ENCODE data around the gene WDR12. TPM values are rescaled to one million over a fixed set of nuclear protein-coding genes. Genes with fewer than 3 reads are reported as not detected.

The WDR12 gene
- total RNA-seq, 1 experiment from 2014 or later, result 140 TPM

DNA sequence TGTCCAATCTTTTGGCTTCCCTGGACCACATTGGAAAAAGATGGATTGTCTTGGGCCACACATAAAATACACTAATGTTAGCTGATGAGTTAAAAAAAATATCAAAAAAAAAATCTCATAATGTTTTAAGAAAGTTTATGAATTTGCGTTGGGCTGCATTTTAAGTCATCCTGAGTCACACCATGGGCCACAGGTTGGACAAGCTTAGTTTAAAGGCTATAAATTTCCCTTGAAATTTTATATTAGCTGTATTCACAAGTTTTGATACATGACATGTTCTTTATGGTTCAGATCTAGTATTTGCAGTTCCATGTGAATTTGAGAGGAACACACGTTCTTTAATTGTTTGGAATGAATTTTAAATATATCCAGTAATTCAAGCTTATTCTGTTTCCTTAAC is 22.5 kb upstream of the WDR12 start:
- Histone ChIP-seq H3K4me2 (ENCODE audit: low read length) (no peak overlapping the region), H3K79me2 (ENCODE audit: insufficient read depth, low read length) (no peaks in the 10 kb centered on the region), H3K36me3 (ENCODE audit: control insufficient read depth in 1 of 2, insufficient read depth in 2 of 2, low read length in 2 of 2) (no peaks in the 10 kb centered on the region), H4K20me1 (ENCODE audit: insufficient read depth) (no peaks in the 10 kb centered on the region), H3K9ac (ENCODE audit: low read length) (no peak overlapping the region), H3K4me3 (replicated peaks in 1 of 2; ENCODE audit: low read depth in 1 of 2, low read length in 2 of 2) (no peak overlapping the region), H3K27me3 (ENCODE audit: insufficient read depth, low read length) (no peaks in the 10 kb centered on the region), H3K27ac (ENCODE audit: low read depth, low read length) (no peak overlapping the region), H3K9me3 (ENCODE audit: control insufficient read depth in 1 of 2, insufficient read depth in 1 of 2, low read depth in 1 of 2, low read length in 2 of 2) (no peaks in the 10 kb centered on the region), H2AFZ (ENCODE audit: low read depth, low read length, poor library complexity, severe bottlenecking) (no peak overlapping the region), H3K4me1 (ENCODE audit: control insufficient read depth in 1 of 2, insufficient read depth in 2 of 2, low read length in 2 of 2) (peaks cover 0 to 3% of the 10 kb centered on the region in 2 experiments; a peak in 2 of 4 replicates), H3K9me2 (ENCODE audit: insufficient read depth) (no peaks in the 10 kb centered on the region)
- intact Hi-C loops (cut with micrococcal nuclease), result no loop called here
- ChIA-PET CTCF (no interaction called here), RAD21 (ENCODE audit: low non-redundant PET in 1 of 2, low total read pairs in 2 of 2, uncharacterized antibody in 2 of 2, unreplicated experiment in 2 of 2) (no interaction called here), POLR2A (no interaction called here)
- TF ChIP-seq CEBPB (IDR thresholded peaks at IDR 0.05; ENCODE audit: low read depth) (no peak), JUND (IDR thresholded peaks at IDR 0.05) (no peak)
- no peak for DNase-seq (ENCODE audit: low read depth, low spot score)
- BruUV-seq (replicated peaks), result no TSS peak
- no peak for ATAC-seq

DNA sequence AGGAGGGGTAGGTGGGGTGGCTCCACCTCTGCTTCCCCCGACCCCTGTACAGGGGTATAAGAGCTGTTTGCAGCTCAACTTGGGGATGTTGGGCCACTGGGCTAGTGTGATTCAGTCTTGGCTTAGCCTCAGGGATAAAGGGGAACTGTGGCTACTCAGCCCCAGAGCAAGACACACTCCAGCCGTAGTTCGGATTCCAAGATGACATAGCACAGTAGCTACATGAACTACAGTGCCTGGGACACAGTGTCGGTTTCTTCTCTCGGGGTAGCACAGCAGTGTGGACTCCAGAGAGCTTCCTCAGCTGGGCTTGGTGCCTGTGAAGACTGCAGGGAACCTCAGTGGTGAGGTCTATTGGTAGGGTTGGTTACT is 21.7 kb upstream of the WDR12 start:
- intact Hi-C loops (cut with micrococcal nuclease), result no loop called here
- no peaks in the 10 kb centered on the region for H3K79me2 ChIP-seq (ENCODE audit: insufficient read depth, low read length)
- ChIA-PET CTCF (no interaction called here), POLR2A (no interaction called here), RAD21 (ENCODE audit: low non-redundant PET in 1 of 2, low total read pairs in 2 of 2, uncharacterized antibody in 2 of 2, unreplicated experiment in 2 of 2) (no interaction called here)
- DNase-seq (ENCODE audit: low read depth, low spot score) (no peak), ATAC-seq (no peak)
- no peak overlapping the region for H3K4me3 ChIP-seq (replicated peaks in 1 of 2; ENCODE audit: low read depth in 1 of 2, low read length in 2 of 2)
- H3K27me3 ChIP-seq (ENCODE audit: insufficient read depth, low read length), result no peaks in the 10 kb centered on the region
- H3K9ac ChIP-seq (ENCODE audit: low read length), result no peak overlapping the region
- H3K4me2 ChIP-seq (ENCODE audit: low read length), result no peak overlapping the region
- H3K9me3 ChIP-seq (ENCODE audit: control insufficient read depth in 1 of 2, insufficient read depth in 1 of 2, low read depth in 1 of 2, low read length in 2 of 2), result no peaks in the 10 kb centered on the region
- no TSS peak for BruUV-seq (replicated peaks)
- no peaks in the 10 kb centered on the region for H3K9me2 ChIP-seq (ENCODE audit: insufficient read depth)
- no peaks in the 10 kb centered on the region for H4K20me1 ChIP-seq (ENCODE audit: insufficient read depth)
- H3K36me3 ChIP-seq (ENCODE audit: control insufficient read depth in 1 of 2, insufficient read depth in 2 of 2, low read length in 2 of 2), result no peaks in the 10 kb centered on the region
- H3K4me1 ChIP-seq (ENCODE audit: control insufficient read depth in 1 of 2, insufficient read depth in 2 of 2, low read length in 2 of 2), result peaks cover 0 to 3% of the 10 kb centered on the region in 2 experiments; a peak in 2 of 4 replicates
- no peak overlapping the region for H3K27ac ChIP-seq (ENCODE audit: low read depth, low read length)
- H2AFZ ChIP-seq (ENCODE audit: low read depth, low read length, poor library complexity, severe bottlenecking), result no peak overlapping the region
- TF ChIP-seq YY1 (IDR thresholded peaks at IDR 0.05; ENCODE audit: extremely low read depth, insufficient replicate concordance, low read depth, low read length) (no peak), SIN3A (IDR thresholded peaks at IDR 0.05; ENCODE audit: low read depth) (no peak), EZH2 (IDR thresholded peaks at IDR 0.05) (no peak), POLR2AphosphoS5 (IDR thresholded peaks at IDR 0.05; ENCODE audit: low read depth, low read length) (no peak), RAD21 (IDR thresholded peaks at IDR 0.05; ENCODE audit: low read depth) (no peak), EGR1 (IDR thresholded peaks at IDR 0.05; ENCODE audit: low read depth) (no peak), POLR2A (IDR thresholded peaks at IDR 0.05; ENCODE audit: borderline replicate concordance, extremely low read depth, insufficient read depth, insufficient read length) (no peak), ZNF274 (IDR thresholded peaks at IDR 0.05; ENCODE audit: low read depth, low read length) (no peak), FOSL1 (IDR thresholded peaks at IDR 0.05; ENCODE audit: low read depth) (no peak), ZFX (IDR thresholded peaks at IDR 0.05) (no peak)
- TF ChIP-seq, protein P1, sequence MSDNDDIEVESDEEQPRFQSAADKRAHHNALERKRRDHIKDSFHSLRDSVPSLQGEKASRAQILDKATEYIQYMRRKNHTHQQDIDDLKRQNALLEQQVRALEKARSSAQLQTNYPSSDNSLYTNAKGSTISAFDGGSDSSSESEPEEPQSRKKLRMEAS (IDR thresholded peaks at IDR 0.05), result no peak
- TF ChIP-seq, protein P2, sequence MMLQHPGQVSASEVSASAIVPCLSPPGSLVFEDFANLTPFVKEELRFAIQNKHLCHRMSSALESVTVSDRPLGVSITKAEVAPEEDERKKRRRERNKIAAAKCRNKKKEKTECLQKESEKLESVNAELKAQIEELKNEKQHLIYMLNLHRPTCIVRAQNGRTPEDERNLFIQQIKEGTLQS (IDR thresholded peaks at IDR 0.05), result no peak
- TF ChIP-seq, protein P3, sequence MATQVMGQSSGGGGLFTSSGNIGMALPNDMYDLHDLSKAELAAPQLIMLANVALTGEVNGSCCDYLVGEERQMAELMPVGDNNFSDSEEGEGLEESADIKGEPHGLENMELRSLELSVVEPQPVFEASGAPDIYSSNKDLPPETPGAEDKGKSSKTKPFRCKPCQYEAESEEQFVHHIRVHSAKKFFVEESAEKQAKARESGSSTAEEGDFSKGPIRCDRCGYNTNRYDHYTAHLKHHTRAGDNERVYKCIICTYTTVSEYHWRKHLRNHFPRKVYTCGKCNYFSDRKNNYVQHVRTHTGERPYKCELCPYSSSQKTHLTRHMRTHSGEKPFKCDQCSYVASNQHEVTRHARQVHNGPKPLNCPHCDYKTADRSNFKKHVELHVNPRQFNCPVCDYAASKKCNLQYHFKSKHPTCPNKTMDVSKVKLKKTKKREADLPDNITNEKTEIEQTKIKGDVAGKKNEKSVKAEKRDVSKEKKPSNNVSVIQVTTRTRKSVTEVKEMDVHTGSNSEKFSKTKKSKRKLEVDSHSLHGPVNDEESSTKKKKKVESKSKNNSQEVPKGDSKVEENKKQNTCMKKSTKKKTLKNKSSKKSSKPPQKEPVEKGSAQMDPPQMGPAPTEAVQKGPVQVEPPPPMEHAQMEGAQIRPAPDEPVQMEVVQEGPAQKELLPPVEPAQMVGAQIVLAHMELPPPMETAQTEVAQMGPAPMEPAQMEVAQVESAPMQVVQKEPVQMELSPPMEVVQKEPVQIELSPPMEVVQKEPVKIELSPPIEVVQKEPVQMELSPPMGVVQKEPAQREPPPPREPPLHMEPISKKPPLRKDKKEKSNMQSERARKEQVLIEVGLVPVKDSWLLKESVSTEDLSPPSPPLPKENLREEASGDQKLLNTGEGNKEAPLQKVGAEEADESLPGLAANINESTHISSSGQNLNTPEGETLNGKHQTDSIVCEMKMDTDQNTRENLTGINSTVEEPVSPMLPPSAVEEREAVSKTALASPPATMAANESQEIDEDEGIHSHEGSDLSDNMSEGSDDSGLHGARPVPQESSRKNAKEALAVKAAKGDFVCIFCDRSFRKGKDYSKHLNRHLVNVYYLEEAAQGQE (IDR thresholded peaks at IDR 0.05; ENCODE audit: low read depth), result no peak
- TF ChIP-seq, protein P4, sequence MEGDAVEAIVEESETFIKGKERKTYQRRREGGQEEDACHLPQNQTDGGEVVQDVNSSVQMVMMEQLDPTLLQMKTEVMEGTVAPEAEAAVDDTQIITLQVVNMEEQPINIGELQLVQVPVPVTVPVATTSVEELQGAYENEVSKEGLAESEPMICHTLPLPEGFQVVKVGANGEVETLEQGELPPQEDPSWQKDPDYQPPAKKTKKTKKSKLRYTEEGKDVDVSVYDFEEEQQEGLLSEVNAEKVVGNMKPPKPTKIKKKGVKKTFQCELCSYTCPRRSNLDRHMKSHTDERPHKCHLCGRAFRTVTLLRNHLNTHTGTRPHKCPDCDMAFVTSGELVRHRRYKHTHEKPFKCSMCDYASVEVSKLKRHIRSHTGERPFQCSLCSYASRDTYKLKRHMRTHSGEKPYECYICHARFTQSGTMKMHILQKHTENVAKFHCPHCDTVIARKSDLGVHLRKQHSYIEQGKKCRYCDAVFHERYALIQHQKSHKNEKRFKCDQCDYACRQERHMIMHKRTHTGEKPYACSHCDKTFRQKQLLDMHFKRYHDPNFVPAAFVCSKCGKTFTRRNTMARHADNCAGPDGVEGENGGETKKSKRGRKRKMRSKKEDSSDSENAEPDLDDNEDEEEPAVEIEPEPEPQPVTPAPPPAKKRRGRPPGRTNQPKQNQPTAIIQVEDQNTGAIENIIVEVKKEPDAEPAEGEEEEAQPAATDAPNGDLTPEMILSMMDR (IDR thresholded peaks at IDR 0.05 in 2 of 3, conservative IDR thresholded peaks at IDR 0.05 in 1 of 3; ENCODE audit: borderline replicate concordance in 1 of 3, insufficient read depth in 1 of 3, low read depth in 2 of 3, low read length in 2 of 3), result no peak

Measured in HCT116 (cell line).